Measurements from ENCODE around the gene EMSY.

- TF ChIP-seq, protein P1, sequence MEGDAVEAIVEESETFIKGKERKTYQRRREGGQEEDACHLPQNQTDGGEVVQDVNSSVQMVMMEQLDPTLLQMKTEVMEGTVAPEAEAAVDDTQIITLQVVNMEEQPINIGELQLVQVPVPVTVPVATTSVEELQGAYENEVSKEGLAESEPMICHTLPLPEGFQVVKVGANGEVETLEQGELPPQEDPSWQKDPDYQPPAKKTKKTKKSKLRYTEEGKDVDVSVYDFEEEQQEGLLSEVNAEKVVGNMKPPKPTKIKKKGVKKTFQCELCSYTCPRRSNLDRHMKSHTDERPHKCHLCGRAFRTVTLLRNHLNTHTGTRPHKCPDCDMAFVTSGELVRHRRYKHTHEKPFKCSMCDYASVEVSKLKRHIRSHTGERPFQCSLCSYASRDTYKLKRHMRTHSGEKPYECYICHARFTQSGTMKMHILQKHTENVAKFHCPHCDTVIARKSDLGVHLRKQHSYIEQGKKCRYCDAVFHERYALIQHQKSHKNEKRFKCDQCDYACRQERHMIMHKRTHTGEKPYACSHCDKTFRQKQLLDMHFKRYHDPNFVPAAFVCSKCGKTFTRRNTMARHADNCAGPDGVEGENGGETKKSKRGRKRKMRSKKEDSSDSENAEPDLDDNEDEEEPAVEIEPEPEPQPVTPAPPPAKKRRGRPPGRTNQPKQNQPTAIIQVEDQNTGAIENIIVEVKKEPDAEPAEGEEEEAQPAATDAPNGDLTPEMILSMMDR (IDR thresholded peaks at IDR 0.05; ENCODE audit: control extremely low read depth in 1 of 3, insufficient read depth in 1 of 3, low read depth in 1 of 3, low read length in 3 of 3) = no peak
- no peak for TF ChIP-seq JUN (IDR thresholded peaks at IDR 0.05; ENCODE audit: low read depth, low read length)
- no peak for TF ChIP-seq SUZ12 (IDR thresholded peaks at IDR 0.05; ENCODE audit: low read length)
- TF ChIP-seq CBX5 (IDR thresholded peaks at IDR 0.05; ENCODE audit: low read depth, low read length) = no peak
- no peak for TF ChIP-seq JUND (IDR thresholded peaks at IDR 0.05; ENCODE audit: low read length)
- TF ChIP-seq EGR1 (IDR thresholded peaks at IDR 0.05; ENCODE audit: borderline replicate concordance, low read depth, low read length) = no peak
- TF ChIP-seq MAX (IDR thresholded peaks at IDR 0.05) = no peak
Measured at GRCh38 chr11:76591416-76591815, 146.6 kb downstream of the EMSY start.
